Parathyroid adenoma (tissue), 2 donors: ENCODE measurements around the gene TAF1A.

Source experiments
- H2AFZ ChIP-seq: fragments of 300-600 bp; sonication (generic); one replicate; pipeline ENCODE4 v1.7.0; 2017; ENCODE audit warnings: antibody characterized with exemption, mild to moderate bottlenecking
- H3K27ac ChIP-seq: fragments of 300-600 bp; sonication (generic); one replicate; pipeline ENCODE4 v1.7.0; 2017
- H3K27me3 ChIP-seq: fragments of 300-600 bp; sonication (generic); one replicate; pipeline ENCODE4 v1.7.0; 2017; ENCODE audit warnings: low read length; ENCODE audit not compliant: control insufficient read depth, insufficient read depth
- H3K36me3 ChIP-seq: fragments of 300-600 bp; sonication (generic); one replicate; pipeline ENCODE4 v1.7.0; 2017; ENCODE audit warnings: low read length; ENCODE audit not compliant: control insufficient read depth, insufficient read depth
- H3K4me1 ChIP-seq: fragments of 300-600 bp; sonication (generic); one replicate; pipeline ENCODE4 v1.7.0; 2017; ENCODE audit warnings: control low read depth
- H3K4me2 ChIP-seq: fragments of 300-600 bp; sonication (generic); one replicate; pipeline ENCODE4 v1.7.0; 2017; ENCODE audit warnings: low read length
- H3K4me3 ChIP-seq: fragments of 300-600 bp; sonication (generic); one replicate; pipeline ENCODE4 v1.7.0; 2017; ENCODE audit warnings: low read depth, low read length
- H3K79me2 ChIP-seq: fragments of 300-600 bp; sonication (generic); one replicate; pipeline ENCODE4 v1.7.0; 2017; ENCODE audit warnings: control low read depth
- H3K9ac ChIP-seq: fragments of 300-600 bp; sonication (generic); one replicate; pipeline ENCODE4 v1.7.0; 2017; ENCODE audit warnings: mild to moderate bottlenecking
- H3K9me3 ChIP-seq: fragments of 300-600 bp; sonication (generic); one replicate; pipeline ENCODE4 v1.7.0; 2017; ENCODE audit warnings: low read length; ENCODE audit not compliant: control insufficient read depth
- TF ChIP-seq, protein P1 (sequence below): fragments of 300-600 bp; sonication (generic); IDR thresholded peaks from one replicate; pipeline ENCODE4 v1.7.0; 2017; ENCODE audit warnings: antibody characterized with exemption, mild to moderate bottlenecking
- donor health status: primary hyperparathyroidism.

Gene TAF1A

DNA sequence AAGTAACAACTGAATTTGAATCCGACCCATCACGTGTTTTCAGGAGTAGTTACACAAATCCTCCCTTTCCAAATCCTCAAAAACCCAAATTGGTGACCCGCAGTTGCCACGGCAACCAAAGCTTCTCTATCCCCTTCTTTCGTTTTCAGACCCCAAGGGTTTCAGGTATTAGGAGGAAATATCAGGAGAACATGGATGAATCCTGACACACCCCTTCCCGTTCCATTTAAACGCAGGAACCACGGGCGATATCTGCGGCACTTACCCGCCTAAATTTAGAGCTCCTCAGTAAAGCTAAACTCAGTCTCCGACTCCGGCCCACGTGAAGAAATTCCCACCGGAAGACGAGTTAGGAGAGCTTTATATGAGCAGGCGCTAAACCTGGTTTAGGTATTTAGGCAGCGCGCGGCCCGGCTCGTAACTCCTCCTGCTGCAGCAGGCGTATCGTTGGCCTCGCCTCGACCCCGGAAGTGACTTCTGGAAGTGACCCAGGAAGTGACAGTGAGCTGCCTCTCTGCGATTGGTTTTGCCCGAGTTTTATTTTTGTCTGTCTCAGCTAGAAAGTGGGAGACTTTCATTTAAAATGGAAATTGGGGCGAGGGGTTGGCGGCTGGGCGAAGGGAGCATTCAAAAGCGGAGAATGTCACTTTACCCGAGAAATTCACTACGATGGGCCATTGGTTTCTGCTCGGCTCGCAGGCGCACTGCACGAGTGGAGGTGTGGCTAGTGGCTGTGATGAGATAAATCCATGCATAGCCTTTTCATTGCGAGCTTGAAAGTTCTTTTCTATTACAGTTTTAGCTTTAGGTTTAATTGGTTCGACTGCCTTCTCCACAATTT lies at the start of gene TAF1A:
Gene TAF1A (minus strand): TSS at position 472 of the 841 bp plus-strand sequence.
- Histone ChIP-seq H3K27me3 (no peaks in the 10 kb centered on the region), H3K4me3 (peak within 1 kb of the TSS; percentile 84), H3K27ac (peak within 1 kb of the TSS; percentile 68), H3K4me2 (peak within 1 kb of the TSS; percentile 91), H3K9ac (peak within 1 kb of the TSS; percentile 20), H3K36me3 (no peaks in the 10 kb centered on the region), H2AFZ (peak within 1 kb of the TSS; percentile 89), H3K4me1 (no peaks in the 10 kb centered on the region), H3K9me3 (no peaks in the 10 kb centered on the region), H3K79me2 (no peaks in the 10 kb centered on the region)
- TF ChIP-seq, protein P1, sequence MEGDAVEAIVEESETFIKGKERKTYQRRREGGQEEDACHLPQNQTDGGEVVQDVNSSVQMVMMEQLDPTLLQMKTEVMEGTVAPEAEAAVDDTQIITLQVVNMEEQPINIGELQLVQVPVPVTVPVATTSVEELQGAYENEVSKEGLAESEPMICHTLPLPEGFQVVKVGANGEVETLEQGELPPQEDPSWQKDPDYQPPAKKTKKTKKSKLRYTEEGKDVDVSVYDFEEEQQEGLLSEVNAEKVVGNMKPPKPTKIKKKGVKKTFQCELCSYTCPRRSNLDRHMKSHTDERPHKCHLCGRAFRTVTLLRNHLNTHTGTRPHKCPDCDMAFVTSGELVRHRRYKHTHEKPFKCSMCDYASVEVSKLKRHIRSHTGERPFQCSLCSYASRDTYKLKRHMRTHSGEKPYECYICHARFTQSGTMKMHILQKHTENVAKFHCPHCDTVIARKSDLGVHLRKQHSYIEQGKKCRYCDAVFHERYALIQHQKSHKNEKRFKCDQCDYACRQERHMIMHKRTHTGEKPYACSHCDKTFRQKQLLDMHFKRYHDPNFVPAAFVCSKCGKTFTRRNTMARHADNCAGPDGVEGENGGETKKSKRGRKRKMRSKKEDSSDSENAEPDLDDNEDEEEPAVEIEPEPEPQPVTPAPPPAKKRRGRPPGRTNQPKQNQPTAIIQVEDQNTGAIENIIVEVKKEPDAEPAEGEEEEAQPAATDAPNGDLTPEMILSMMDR: no peak

DNA sequence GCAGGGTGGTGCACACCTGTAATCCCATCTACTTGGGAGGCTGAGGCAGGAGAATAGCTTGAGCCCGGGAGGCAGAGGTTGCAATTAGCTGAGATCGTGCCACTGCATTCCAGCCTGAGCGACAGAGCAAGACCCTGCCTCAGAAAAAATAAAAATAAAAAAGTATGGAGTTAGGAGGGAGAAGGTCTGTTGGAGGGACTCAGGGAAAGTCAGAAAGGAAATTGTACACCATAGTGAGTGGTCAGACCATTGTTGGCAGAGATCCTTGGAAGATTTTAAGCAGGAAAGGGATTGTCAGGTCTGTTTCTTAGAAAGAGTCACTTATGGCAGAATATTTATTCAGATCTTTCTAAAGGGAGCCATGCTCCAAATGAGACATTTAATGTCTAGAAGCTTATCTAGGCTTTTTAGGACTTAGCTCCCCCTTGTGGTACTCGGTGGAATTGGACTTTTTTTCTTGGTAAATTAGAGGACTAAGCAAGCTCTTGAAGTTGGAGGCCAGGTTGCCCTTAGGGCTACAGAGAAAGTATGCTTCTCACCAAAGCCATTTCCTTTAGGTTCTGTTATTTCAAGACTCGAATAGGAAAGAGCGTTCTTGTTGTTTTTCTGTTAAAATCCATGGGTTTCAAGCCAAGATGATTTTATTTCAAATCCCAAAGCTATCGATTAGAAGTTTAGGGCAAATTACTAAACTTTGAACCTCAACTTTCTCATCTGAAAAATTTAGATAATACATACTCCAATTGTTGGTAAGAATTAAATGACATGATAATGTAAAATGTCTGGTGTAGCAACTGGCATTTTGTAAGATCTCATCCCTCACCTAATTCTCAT lies 44.7 kb upstream of the TAF1A start:
- TF ChIP-seq, protein P1: peak; percentile 82
- Histone ChIP-seq H3K36me3 (no peaks in the 10 kb centered on the region), H2AFZ (no peak overlapping the region), H3K79me2 (no peaks in the 10 kb centered on the region), H3K4me2 (no peak overlapping the region), H3K27me3 (no peaks in the 10 kb centered on the region), H3K9me3 (no peaks in the 10 kb centered on the region), H3K9ac (no peak overlapping the region), H3K27ac (no peak overlapping the region), H3K4me3 (no peak overlapping the region), H3K4me1 (no peaks in the 10 kb centered on the region)

DNA sequence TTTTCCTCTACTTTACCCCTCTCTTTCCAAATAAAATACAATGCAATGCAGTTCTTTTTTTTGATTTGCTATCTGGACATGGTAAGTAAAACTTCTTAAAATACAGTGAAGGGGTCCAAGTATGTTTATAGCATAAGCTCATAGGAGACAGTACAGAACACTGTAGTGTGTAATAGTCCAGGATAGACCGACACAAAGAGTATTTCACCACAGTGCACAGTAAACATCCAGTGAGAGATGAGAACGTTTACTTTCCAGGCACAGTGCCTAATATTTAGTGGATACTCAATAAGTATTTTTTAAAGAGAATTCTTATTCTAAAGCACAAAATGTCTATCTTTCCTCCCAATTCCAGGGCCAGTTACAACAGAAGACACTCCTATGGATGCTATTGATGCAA lies 43.0 kb upstream of the TAF1A start:
- H3K9me3 ChIP-seq: no peaks in the 10 kb centered on the region
- H3K9ac ChIP-seq: no peak overlapping the region
- no peaks in the 10 kb centered on the region for H3K4me1 ChIP-seq
- H3K4me2 ChIP-seq: no peak overlapping the region
- TF ChIP-seq, protein P1: no peak
- no peaks in the 10 kb centered on the region for H3K36me3 ChIP-seq
- no peak overlapping the region for H2AFZ ChIP-seq
- no peaks in the 10 kb centered on the region for H3K27me3 ChIP-seq
- H3K79me2 ChIP-seq: no peaks in the 10 kb centered on the region
- H3K27ac ChIP-seq: no peak overlapping the region
- H3K4me3 ChIP-seq: no peak overlapping the region

DNA sequence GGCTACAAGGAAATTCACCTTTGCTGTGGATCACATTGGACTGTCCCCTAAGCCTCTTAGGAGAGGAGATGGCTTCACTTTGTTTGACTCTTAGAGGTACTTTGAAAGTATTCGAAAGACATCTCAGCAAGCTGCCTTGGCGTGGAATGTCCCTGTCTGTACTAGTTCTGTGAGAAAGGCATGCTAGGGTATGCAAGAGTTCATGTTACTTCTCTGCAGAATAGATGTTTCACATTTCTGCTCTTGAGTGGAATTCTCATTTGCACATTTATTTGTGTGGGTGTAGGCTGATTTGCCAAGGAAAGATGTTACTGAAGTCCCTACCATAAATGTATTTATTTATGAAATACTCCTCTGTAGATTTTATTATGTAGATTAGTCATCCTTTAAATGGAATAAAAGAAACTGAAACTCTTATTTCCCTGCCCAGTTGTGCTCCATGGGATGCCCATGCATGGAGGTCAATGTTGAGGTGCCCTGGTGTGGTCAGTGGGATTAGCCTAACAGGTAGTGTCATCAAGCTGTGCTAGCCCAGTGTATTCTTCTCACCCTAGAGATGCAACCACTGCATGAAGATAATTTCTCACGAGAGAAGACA lies 42.0 kb upstream of the TAF1A start:
- H3K9ac ChIP-seq: no peak overlapping the region
- TF ChIP-seq, protein P1: no peak
- no peak overlapping the region for H3K4me3 ChIP-seq
- H3K27me3 ChIP-seq: no peaks in the 10 kb centered on the region
- no peaks in the 10 kb centered on the region for H3K9me3 ChIP-seq
- no peak overlapping the region for H3K27ac ChIP-seq
- no peak overlapping the region for H3K4me2 ChIP-seq
- H3K4me1 ChIP-seq: no peaks in the 10 kb centered on the region
- H3K79me2 ChIP-seq: no peaks in the 10 kb centered on the region
- H2AFZ ChIP-seq: no peak overlapping the region
- H3K36me3 ChIP-seq: no peaks in the 10 kb centered on the region
